Heart right ventricle (tissue), 16 donors: ENCODE data around the gene ITPR2. TPM values are rescaled to one million over a fixed set of nuclear protein-coding genes. Genes with fewer than 3 reads are reported as not detected.

Source experiments
- ATAC-seq, 8 donors: fragments of 200-7000 bp; cut with Tn5 transposase; one replicate each; pipeline ENCODE4 v1.9.1; 2020; ENCODE audit warnings: mild to moderate bottlenecking in 8 of 8, moderate library complexity in 8 of 8, moderate number of reproducible peaks in 1 of 8
- DNase-seq, 2 donors: peaks; one replicate each; pipeline ENCODE4 v3.0.0-alpha.2; 2020
- H3K27ac ChIP-seq, 10 donors: fragments of 200-600 bp; sonication (generic) in 2 of 10; one replicate each; pipeline versions ENCODE4 v1.5.0 to v1.8.0; 2020 to 2022; ENCODE audit warnings: mild to moderate bottlenecking in 3 of 10
- H3K27me3 ChIP-seq, 7 donors: fragments of 200-600 bp; one replicate each; pipeline ENCODE4 v1.8.0; 2021 to 2022; ENCODE audit warnings: mild to moderate bottlenecking in 2 of 7
- H3K36me3 ChIP-seq, 9 donors: fragments of 200-600 bp; sonication (generic) in 1 of 9; one replicate each; pipeline versions ENCODE4 v1.5.0 to v1.8.0; 2020 to 2022; ENCODE audit warnings: mild to moderate bottlenecking in 2 of 9
- H3K4me1 ChIP-seq, 9 donors: fragments of 200-600 bp; sonication (generic) in 1 of 9; one replicate each; pipeline versions ENCODE4 v1.5.0 to v1.8.0; 2020 to 2022; ENCODE audit warnings: mild to moderate bottlenecking in 4 of 9
- H3K4me3 ChIP-seq, 10 donors: fragments of 200-600 bp; sonication (generic) in 2 of 10; one replicate each; pipeline versions ENCODE4 v1.5.0 to v1.8.0; 2020 to 2022; ENCODE audit warnings: mild to moderate bottlenecking in 7 of 10, moderate library complexity in 2 of 10
- H3K9me3 ChIP-seq, 11 donors: fragments of 200-600 bp in 10 of 11; sonication (generic) in 2 of 11; one replicate each; pipeline versions ENCODE4 v1.5.0 to v1.8.0; 2013 to 2022; ENCODE audit warnings: mild to moderate bottlenecking in 2 of 11, control low read depth in 1 of 11, moderate library complexity in 1 of 11
- CTCF ChIP-seq, 9 donors: fragments of 200-600 bp; sonication (generic) in 2 of 9; IDR thresholded peaks; one replicate each; pipeline versions ENCODE4 v1.5.0 to v1.8.0; 2021 to 2022; ENCODE audit warnings: antibody characterized with exemption in 9 of 9, mild to moderate bottlenecking in 5 of 9, moderate library complexity in 1 of 9
- WGBS, 2 donors: extraction: QIAGEN DNeasy Blood & Tissue Kit; methylation state at CpG; one replicate each; pipeline ENCODE4 v1.1.7; 2013; ENCODE audit warnings: inconsistent platforms in 1 of 2; 5-methylcytosine and 5-hydroxymethylcytosine counted together
- intact Hi-C, 10 donors: fragments of 100-400 bp; cut with DNase I; formaldehyde crosslinking; loops; one replicate each; pipeline versions ENCODE4 v1.11.1 to v1.14.2; 2022
- polyA plus RNA-seq, 2 donors: library from polyadenylated mRNA; stranded (reverse); fragments of 200-250 nt; gene quantifications; one replicate each; pipeline ENCODE4 v1.2.3, GENCODE V29; 2013
- total RNA-seq, 10 donors: library from RNA; stranded (reverse); fragmentation: NEBNext Ultra II Directional in 3 of 10; extraction: Animal tissue kit (Norgen Biotek cat#: 25700) in 3 of 10; gene quantifications; one replicate each; pipeline versions ENCODE4 v1.2.1 to v1.2.4, GENCODE V29; 2021 to 2023
- donor health status: Arrhythmogenic right ventricular cardiomyopathy.
- donor health status: ischemic (EF 13 %, LVEDD 7.1; RV severe dilation, severe dysfunction).
- donor health status: healthy with polysubstance abuse.
- donor health status: DM: no; HTN: yes; CAD: no.
- donor health status: DM: no; HTN: no; CAD: no.
- donor health status: ischemic (EF 25% LVEDD 6.9; RV normal size, moderate dysfunction).
- donor health status: ischemic (EF 25% LVEDD 5.7; RV mildly dilated, moderate dysfunction).
- donor health status: healthy.
- donor health status: DM: yes; HTN: yes; CAD: no.
- donor health status: Ischemic cardiomyopathy.
- donor health status: ischemic (EF 35%, LVEDD 5.7; RV mildly dilated, moderate dysfunction).
- donor health status: nonischemic (EF 11% LVEDD 7.7; RV severe dilation, severe dysfunction).
- donor health status: DM: yes; HTN: yes; CAD: no.
- donor health status: PGD.
- donor health status: ischemic (EF 29% LVEDD 5.4; RV normal size, mild dysfunction).
- donor health status: nonischemic (EF 23%, LVEDD 6.1; RV moderate dilation, normal function).

The ITPR2 gene
- total and polyA plus RNA-seq, 12 donors, result 2.0 to 18.9 (median 14.3) TPM

GRCh38 chr12:26389343-26389742 is 443.7 kb downstream of the ITPR2 start:
- Histone ChIP-seq H3K36me3 (peaks cover 0 to 61% (median 7%) of the 10 kb centered on the region in 9 donors), H3K4me1 (no peaks in the 10 kb centered on the region), H3K27me3 (no peaks in the 10 kb centered on the region), H3K9me3 (no peaks in the 10 kb centered on the region), H3K27ac (no peak overlapping the region), H3K4me3 (no peak overlapping the region)
- 93 to 94% methylated on average over 1 of the region's 1 CpG for WGBS, 2 donors
- DNase-seq, result no peak
- ATAC-seq, result no peak
- no peak for TF ChIP-seq CTCF (IDR thresholded peaks at IDR 0.05)
- intact Hi-C loops, result no loop called here

- intact Hi-C loops, result no loop called here
- Histone ChIP-seq H3K4me3 (no peak overlapping the region), H3K9me3 (peaks cover 0 to 4% (median 0%) of the 10 kb centered on the region in 11 donors), H3K27me3 (no peaks in the 10 kb centered on the region), H3K36me3 (peaks cover 0 to 45% (median 7%) of the 10 kb centered on the region in 9 donors), H3K4me1 (peaks cover 0 to 1% (median 0%) of the 10 kb centered on the region in 9 donors), H3K27ac (no peak overlapping the region)
- ATAC-seq, result no peak
- 94 to 96% methylated on average over 1 of the region's 1 CpG for WGBS, 2 donors
- TF ChIP-seq CTCF (IDR thresholded peaks at IDR 0.05), result no peak
- DNase-seq, result no peak
Observed at GRCh38 chr12:26384536-26384935, 448.5 kb downstream of the ITPR2 start.

- Histone ChIP-seq H3K4me1 (peaks cover 0 to 16% (median 13%) of the 10 kb centered on the region in 9 donors), H3K27me3 (no peaks in the 10 kb centered on the region), H3K4me3 (no peak overlapping the region), H3K36me3 (peaks cover 0 to 45% (median 7%) of the 10 kb centered on the region in 9 donors), H3K9me3 (peaks cover 0 to 4% (median 0%) of the 10 kb centered on the region in 11 donors), H3K27ac (no peak overlapping the region)
- 94 to 97% methylated on average over 1 of the region's 1 CpG for WGBS, 2 donors
- intact Hi-C loops, result no loop called here
- DNase-seq (no peak), ATAC-seq (no peak)
- TF ChIP-seq CTCF (IDR thresholded peaks at IDR 0.05), result no peak
Observed at GRCh38 chr12:26383041-26383440, 450.0 kb downstream of the ITPR2 start.

GRCh38 chr12:26380897-26381296 is 452.1 kb downstream of the ITPR2 start:
- peaks cover 0 to 4% (median 0%) of the 10 kb centered on the region in 11 donors for H3K9me3 ChIP-seq
- H3K4me1 ChIP-seq, result peaks cover 0 to 25% (median 16%) of the 10 kb centered on the region in 9 donors
- WGBS, 2 donors, result 41 to 69% methylated on average over 1 of the region's 1 CpG
- H3K27me3 ChIP-seq, result no peaks in the 10 kb centered on the region
- H3K4me3 ChIP-seq, result no peak overlapping the region
- H3K36me3 ChIP-seq, result peaks cover 0 to 28% (median 0%) of the 10 kb centered on the region in 9 donors
- TF ChIP-seq CTCF (IDR thresholded peaks at IDR 0.05), result no peak
- DNase-seq (no peak), ATAC-seq (no peak)
- no peak overlapping the region for H3K27ac ChIP-seq
- intact Hi-C loops, result no loop called here
